Activated CD4-positive, alpha-beta T cell treated with anti-CD3 and anti-CD28 coated beads, Interleukin-2, amount 50 U/mL, for 24 hours (primary cell): Measurements from ENCODE around the gene BAZ1A.

Source experiments
- DNase-seq, 2 donors: peaks; one replicate each; pipeline ENCODE4 v3.0.0-alpha.2; 2020; ENCODE audit warnings: low read depth in 1 of 2, low spot score in 1 of 2

BAZ1A gene

GRCh38 chr14:34722723-34723545 lies 152.2 kb downstream of the BAZ1A start:
- DNase-seq, result peak in 1 of 2 donors; percentile 13

- DNase-seq, result no peak
These were observed 154.0 kb downstream of the BAZ1A start for GRCh38 chr14:34721129-34721528.

- no peak for DNase-seq
These were observed 156.3 kb downstream of the BAZ1A start for GRCh38 chr14:34718750-34719304.

- DNase-seq, result no peak
These were observed 159.9 kb downstream of the BAZ1A start for GRCh38 chr14:34715127-34715863.

GRCh38 chr14:34714320-34715126 lies 160.6 kb downstream of the BAZ1A start, which contains the start of gene CFL2:
TSS of gene CFL2 (minus strand) at chr14:34714593. CDS start at chr14:34714540, 53 bp downstream.
- peak; percentile 36 to 58 for DNase-seq

- DNase-seq, result peak in 1 of 2 donors; percentile 10
These were observed 161.4 kb downstream of the BAZ1A start for GRCh38 chr14:34713681-34714319.

GRCh38 chr14:34713122-34713680 lies 162.0 kb downstream of the BAZ1A start:
- no peak for DNase-seq

- no peak for DNase-seq
These were observed 163.1 kb downstream of the BAZ1A start for GRCh38 chr14:34711796-34712712.

- DNase-seq, result no peak
These were observed 164.0 kb downstream of the BAZ1A start for GRCh38 chr14:34711169-34711568.

GRCh38 chr14:34710744-34711143 lies 164.4 kb downstream of the BAZ1A start:
- DNase-seq, result no peak

GRCh38 chr14:34710006-34710405 lies 165.2 kb downstream of the BAZ1A start:
- DNase-seq, result no peak

- no peak for DNase-seq
These were observed 167.4 kb downstream of the BAZ1A start for GRCh38 chr14:34707722-34708121.
